T-helper 2 cell (primary cell): ENCODE measurements around the gene LSM4.
"Not testable (repeated sequence)": the region's sequence is repeated elsewhere in the genome, so short reads cannot be mapped to it uniquely, and the experiment has no call there.

Experiments
- DNase-seq, 5 experiments: peaks; one replicate each; pipeline versions ENCODE4 v3.0.0 to v3.0.0-alpha.2; 2012 to 2022

The LSM4 gene

GRCh38 chr19:18340990-18341868, 18.4 kb upstream of the LSM4 start:
- DNase-seq = peak in 4 of 5 experiments; percentile 27 to 80 (median 41)

GRCh38 chr19:18340190-18340989, 17.5 kb upstream of the LSM4 start, which contains the start of gene PGPEP1:
TSS of gene PGPEP1 (plus strand) at chr19:18340598. CDS start at chr19:18340682, 84 bp downstream.
- DNase-seq = peak; percentile 32 to 75 (median 41)

- no peak for DNase-seq
These were observed 16.8 kb upstream of the LSM4 start for GRCh38 chr19:18339723-18340122.

- no peak for DNase-seq
These were observed 15.7 kb upstream of the LSM4 start for GRCh38 chr19:18338541-18338940.

GRCh38 chr19:18336121-18336520, 13.2 kb upstream of the LSM4 start:
- DNase-seq = no peak

- no peak for DNase-seq
These were observed 10.8 kb upstream of the LSM4 start for GRCh38 chr19:18333680-18334079.

- DNase-seq = no peak
These were observed 10.1 kb upstream of the LSM4 start for GRCh38 chr19:18332917-18333530.

- DNase-seq = no peak
These were observed 8.0 kb upstream of the LSM4 start for GRCh38 chr19:18330868-18331267.

GRCh38 chr19:18329035-18329376, 6.1 kb upstream of the LSM4 start:
- DNase-seq = no peak

- peak; percentile 43 to 94 (median 82) for DNase-seq
These were observed 5.6 kb upstream of the LSM4 start for GRCh38 chr19:18328340-18329034.

GRCh38 chr19:18326772-18327171, 3.9 kb upstream of the LSM4 start:
- no peak for DNase-seq

- DNase-seq = not testable (repeated sequence)
These were observed 1.5 kb upstream of the LSM4 start for GRCh38 chr19:18324373-18324731.

GRCh38 chr19:18322318-18322758, 538 bp downstream of the LSM4 start:
- peak in 2 of 5 experiments; percentile 16 to 62 for DNase-seq

GRCh38 chr19:18321734-18322102, 1.2 kb downstream of the LSM4 start:
- peak in 2 of 5 experiments; percentile 16 to 80 for DNase-seq

GRCh38 chr19:18320865-18321733, 1.8 kb downstream of the LSM4 start:
- DNase-seq = no peak

GRCh38 chr19:18319591-18320135, 3.2 kb downstream of the LSM4 start:
- DNase-seq = no peak

- DNase-seq = peak in 2 of 5 experiments; percentile 66 to 86
These were observed 4.7 kb downstream of the LSM4 start for GRCh38 chr19:18317961-18318800.

GRCh38 chr19:18313398-18313797, 9.5 kb downstream of the LSM4 start:
- DNase-seq = no peak

- no peak for DNase-seq
These were observed 10.8 kb downstream of the LSM4 start for GRCh38 chr19:18312092-18312534.

GRCh38 chr19:18311502-18312091, 11.3 kb downstream of the LSM4 start:
- no peak for DNase-seq
